Left lobe of liver (tissue), 2 donors: ENCODE data around the gene MMRN1. TPM values are rescaled to one million over a fixed set of nuclear protein-coding genes. Genes with fewer than 3 reads are reported as not detected.

Experiments used
- ATAC-seq: fragments of 200-7000 bp; cut with Tn5 transposase; one replicate; pipeline ENCODE4 v1.9.1; 2020; ENCODE audit warnings: mild to moderate bottlenecking, moderate library complexity
- DNase-seq: peaks from one replicate; pipeline ENCODE4 v3.0.0-alpha.2; 2020; ENCODE audit warnings: low spot score
- total RNA-seq: library from RNA; stranded (reverse); gene quantifications from one replicate; pipeline ENCODE4 v1.2.1, GENCODE V29; 2021
- donor health status: DM: no; HTN: no; CAD: no; lungs with moderate emphysema.
- donor health status: DM: no; HTN: yes; CAD: no.

MMRN1 gene
- total RNA-seq, 1 donor from 2014 or later: 5.0 TPM

DNA sequence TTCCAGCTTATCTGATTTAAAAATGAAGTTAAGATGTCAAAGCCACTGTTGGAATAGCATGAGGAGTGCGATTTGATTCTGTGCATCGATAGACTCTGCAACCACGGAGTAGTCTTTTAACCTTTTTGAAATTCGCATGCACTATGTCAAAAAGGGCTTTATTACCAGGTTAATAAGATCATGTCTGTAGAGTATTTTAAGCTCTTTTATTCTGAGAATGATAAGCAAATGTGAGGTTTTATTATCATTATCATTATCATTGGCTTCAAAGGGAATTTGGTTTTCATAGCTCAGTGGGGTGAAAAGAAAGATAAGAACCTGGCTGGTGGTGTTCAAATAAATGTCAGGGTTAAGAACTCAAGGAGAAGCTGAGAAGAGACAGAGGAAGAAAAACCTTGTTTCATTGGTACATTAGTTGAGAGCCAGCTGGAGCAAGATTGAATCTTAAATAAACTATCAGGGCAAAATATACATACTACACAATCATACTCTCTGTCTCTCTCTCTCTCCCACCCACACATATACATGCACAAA, 102.6 kb downstream of the MMRN1 start:
- DNase-seq: no peak
- ATAC-seq: no peak

DNA sequence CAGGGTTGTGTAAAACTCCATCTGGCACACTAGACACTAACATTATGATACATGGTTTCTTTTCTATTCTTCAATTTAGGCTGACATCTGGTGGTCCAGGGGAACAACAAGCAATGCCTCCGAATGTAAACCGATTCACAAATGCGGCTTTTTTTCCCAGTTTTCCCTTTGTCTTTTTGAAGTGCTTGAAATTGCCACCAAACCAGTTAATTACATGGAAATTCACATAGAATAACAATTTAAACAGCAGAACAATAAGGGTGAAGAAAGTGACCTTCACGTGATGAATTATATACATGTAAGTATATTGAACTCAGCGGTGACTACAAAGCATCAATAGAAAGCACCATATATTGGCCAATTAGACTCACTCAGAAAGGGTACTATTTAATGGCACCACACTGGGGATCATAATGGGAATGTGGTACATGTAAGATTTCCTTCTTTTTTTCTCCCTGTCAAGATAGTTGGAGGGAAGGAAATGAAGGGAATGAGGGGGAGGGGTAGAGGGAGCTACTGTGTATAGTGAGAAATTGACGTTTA, 103.9 kb downstream of the MMRN1 start:
- no peak for DNase-seq
- no peak for ATAC-seq

DNA sequence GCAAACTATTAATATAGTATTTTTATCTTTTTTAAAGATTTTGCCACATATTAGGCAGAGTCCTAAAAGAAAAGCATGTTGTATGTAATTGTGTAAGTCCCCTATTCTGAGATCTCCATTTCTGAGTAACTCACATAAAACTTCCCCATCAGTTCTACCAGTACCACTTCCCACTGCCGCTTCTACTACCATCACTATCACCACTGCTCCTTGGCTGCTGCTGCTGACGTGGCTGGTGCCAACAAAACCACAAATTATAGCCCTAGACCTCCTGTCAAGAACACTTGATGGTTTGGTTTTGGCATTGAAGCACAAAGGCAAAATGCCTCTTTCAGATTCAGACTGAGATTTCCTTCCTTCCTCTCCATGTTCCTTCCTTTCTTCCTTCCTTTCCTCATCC, 106.4 kb downstream of the MMRN1 start:
- DNase-seq: no peak
- ATAC-seq: no peak

DNA sequence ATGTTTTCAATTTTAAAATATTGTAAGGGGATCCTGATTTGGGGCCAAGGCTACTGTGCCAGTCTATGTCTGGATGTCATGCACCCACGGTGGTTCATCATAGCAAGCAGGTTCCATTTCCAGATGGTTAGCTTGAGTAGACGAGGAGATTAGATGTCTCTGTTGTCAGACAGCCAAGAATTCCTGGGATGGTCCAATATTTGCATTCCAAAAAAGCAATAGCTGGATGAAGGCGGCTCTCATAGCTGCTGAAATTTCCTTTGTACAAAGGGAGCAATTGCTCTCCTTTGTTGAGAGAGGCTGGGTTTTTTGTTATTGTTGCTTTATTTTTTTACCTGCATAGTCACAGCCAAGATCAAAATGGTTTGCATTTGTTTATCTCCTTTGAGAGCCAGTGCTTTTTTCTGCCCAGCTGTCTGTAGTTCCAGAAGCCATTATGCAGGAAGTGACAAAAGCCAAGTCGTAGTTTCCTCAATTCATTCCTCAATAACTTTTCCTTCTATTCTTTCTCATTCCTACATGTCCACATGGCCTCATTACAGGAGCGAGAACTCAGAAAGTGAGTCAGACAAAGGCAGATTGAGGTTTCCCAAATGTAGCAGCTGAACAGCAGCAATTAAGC, 107.9 kb downstream of the MMRN1 start:
- DNase-seq: no peak
- ATAC-seq: no peak

Other genes starting within 250 kb of the MMRN1 start
- 0.20 TPM for gene SNCA, start 57.7 kb upstream of the MMRN1 start, total RNA-seq
- gene CCSER1, start 232.5 kb downstream of the MMRN1 start, total RNA-seq: 0.23 TPM